AG09309 (cell line): ENCODE measurements around the gene ATRNL1.
"Not testable (repeated sequence)": the region's sequence is repeated elsewhere in the genome, so short reads cannot be mapped to it uniquely, and the experiment has no call there.

ENCODE experiments used
- DNase-seq: peaks from one replicate; pipeline ENCODE4 v3.0.0-alpha.2; 2010; ENCODE audit warnings: low read depth
- H3K4me3 ChIP-seq: 2 replicates; pipeline ENCODE4 v1.5.1; 2011; ENCODE audit warnings: mild to moderate bottlenecking, low read depth, low read length, moderate library complexity; ENCODE audit not compliant: control insufficient read depth
- CTCF ChIP-seq: IDR thresholded peaks from 2 replicates; pipeline ENCODE4 v1.5.1; 2011; ENCODE audit warnings: mild to moderate bottlenecking, low read depth, low read length, inconsistent platforms; ENCODE audit not compliant: insufficient read depth, control insufficient read depth; ENCODE audit errors: missing control alignments

The ATRNL1 gene

DNA sequence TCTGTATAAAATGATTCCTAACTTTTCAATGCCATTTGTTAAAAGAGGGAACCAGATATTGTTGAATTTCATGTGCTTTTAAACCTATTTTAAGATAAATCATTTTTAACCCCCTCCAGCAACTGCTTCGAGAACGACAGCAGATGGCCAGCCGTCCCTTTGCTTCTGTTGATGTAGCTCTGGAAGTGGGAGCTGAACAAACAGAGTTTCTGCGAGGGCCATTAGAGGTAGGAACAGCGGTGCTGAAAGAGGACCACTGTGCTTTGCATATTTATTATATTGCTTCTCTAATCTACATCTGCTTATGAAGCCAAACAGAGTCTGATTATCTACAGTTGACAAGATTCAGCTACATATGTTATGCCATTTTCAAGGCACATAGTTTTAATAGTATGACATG, 634.0 kb downstream of the ATRNL1 start:
- no peak overlapping the region for H3K4me3 ChIP-seq
- no peak for DNase-seq
- no peak for TF ChIP-seq CTCF

DNA sequence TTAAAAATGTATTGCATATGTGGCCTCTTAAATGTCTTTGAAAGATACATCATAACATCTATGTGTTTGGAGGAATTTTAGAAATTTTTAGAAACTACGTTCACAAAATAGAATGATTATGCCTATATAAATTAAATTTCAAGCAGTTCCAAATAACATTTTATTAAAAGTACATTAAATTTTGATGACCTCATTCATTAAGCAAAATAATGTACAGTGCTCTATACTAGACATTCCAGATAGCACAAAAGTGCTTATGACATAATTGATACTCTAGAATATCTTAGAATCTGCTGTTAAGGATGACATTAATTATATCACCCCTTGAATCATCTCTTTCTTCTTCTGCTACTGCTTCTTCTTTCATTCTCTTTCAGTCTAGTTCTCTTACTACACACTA, 650.9 kb downstream of the ATRNL1 start:
- no peak for TF ChIP-seq CTCF
- H3K4me3 ChIP-seq, result no peak overlapping the region
- DNase-seq, result no peak

DNA sequence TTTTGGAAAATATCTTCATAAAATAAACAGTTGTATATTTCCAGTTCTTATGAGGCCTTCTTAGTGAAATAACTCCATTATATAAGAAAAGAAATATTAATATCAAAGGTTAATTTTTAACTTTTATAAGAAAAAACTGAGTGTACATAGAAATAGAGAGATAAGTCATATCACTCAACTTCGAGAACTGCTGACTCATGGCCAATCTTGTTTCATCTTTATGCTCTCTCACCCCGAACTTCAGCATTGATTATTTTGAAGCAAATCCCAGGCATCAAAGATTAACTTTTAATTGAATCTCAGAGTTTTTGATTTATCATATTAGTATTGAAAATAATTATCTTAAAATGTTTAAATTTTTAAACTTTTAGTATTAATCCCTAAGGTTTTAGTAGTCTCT, 652.8 kb downstream of the ATRNL1 start:
- H3K4me3 ChIP-seq, result no peak overlapping the region
- no peak for DNase-seq
- TF ChIP-seq CTCF, result no peak

GRCh38 chr10:115747811-115748210, 654.6 kb downstream of the ATRNL1 start:
- no peak overlapping the region for H3K4me3 ChIP-seq
- TF ChIP-seq CTCF, result no peak
- DNase-seq, result no peak

DNA sequence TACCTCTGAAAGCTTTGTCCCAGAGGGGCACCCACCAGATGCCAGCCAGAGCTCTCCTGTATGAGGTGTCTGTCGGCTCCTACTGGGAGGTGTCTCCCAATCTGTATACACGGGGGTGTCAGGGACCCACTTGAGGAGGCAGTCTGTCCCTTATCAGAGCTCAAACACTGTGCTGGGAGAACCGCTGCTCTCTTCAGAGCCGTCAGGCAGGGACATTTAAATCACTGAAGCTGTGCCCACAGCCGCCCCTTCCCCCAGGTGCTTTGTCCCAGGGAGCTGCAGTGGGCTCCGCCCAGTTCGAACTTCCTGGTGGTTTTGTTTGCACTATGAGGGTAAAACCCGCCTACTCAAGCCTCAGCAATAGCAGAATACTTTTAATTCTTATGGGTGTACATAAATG, 665.3 kb downstream of the ATRNL1 start:
- not testable (repeated sequence) for H3K4me3 ChIP-seq, DNase-seq

DNA sequence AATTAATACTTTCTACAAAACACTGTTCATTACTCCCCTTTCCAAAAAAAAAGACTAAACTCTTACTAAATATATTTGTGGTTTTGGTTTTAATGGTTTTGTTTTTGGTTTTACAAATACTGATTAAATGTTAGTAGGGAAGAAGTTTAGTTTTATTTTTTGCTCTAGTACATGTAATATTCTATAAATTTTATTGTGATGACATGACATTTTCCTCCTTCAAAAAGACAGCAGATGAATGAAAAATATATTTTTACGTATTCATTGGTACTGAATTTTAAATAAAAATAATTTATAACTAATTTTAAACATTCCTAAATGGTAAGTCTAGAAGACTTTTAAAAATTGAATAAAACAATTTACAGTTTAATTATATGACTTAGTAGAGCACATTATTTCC, 667.0 kb downstream of the ATRNL1 start:
- no peak overlapping the region for H3K4me3 ChIP-seq
- no peak for TF ChIP-seq CTCF
- DNase-seq, result no peak

DNA sequence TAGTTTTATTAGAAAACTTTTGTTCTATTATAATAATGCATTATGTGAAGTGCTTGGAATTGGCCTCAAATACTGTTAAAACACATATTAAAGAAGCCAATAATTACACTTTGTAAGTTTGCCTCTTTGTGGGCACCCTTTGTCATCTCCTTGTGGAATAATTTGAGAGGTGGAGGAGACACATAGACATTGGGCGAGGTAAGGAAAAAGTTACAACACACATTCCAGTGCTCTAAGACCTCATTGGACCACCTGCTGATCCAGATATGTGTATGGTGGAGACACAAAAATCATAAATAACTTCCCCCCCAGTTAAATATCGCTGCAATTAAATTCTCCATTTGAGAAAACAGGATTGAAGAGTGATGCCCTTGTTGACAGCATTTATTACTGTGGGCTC, 668.0 kb downstream of the ATRNL1 start:
- TF ChIP-seq CTCF, result no peak
- no peak for DNase-seq
- H3K4me3 ChIP-seq, result no peak overlapping the region

DNA sequence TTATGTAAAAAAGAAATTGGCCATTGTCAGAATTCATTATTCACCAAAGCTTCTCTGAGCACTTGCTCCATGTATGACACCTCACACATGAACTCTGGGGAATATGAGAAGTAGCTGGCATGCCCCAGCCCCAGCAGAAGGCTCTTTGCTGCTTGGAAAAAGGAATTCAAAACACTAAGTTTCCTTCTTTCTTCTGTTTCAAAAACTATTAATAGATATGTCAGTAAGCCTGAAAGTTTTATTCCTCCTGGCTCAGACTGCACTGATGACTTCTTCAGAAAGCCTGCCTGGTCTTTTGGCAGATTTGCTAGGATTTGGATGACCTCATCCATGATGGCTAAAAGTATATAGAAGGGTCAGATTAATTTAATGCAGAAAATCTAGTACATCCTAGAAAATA, 668.9 kb downstream of the ATRNL1 start:
- TF ChIP-seq CTCF, result no peak

More for the DNA sequence above, 668.9 kb downstream of the ATRNL1 start:
- no peak for DNase-seq
- no peak overlapping the region for H3K4me3 ChIP-seq
